NK-92 (cell line): ENCODE results near the gene MED23.

Experiments used
- DNase-seq: peaks from one replicate; lab custom pipeline; 2025; ENCODE audit not compliant: unreplicated experiment; lab: John Stamatoyannopoulos, UW

The MED23 gene

DNA sequence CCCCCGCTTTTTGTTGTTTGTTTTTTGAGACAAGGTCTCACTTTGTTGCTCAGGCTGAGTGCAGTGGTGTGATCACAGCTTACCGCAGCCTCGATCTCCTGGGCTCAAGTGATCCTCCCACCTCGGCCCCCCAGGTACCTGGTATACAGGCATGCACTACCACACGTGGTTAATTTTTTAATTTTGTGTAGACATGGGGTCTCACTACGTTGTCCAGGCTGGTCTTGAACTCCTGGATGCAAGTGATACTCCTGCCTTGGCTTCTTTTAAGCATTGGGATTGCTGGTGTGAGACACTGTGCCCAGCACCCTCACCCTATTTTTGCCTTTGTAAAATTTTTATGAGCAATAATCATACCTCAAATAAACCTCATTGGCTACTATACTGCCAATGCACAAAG lies 14.5 kb upstream of the MED23 start:
- DNase-seq, result no peak

DNA sequence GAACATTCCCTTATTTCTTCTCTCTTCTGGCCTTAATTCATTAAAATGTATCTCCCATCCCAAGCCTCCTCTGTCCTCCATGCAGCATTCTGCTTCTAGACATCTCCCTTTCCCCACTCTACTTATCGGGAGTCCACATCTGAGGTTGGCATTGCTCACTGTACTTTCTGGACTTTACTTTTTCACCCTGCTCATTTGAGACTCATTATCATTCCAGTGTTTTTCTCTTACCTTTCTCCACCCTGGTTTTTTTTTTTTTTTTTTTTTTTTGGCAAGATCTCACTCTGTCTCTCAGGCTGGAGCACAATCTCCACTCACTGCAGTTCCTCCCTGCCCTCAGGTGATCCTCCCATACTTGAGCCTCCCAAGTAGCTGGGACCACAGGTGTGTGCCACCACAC lies 13.5 kb upstream of the MED23 start:
- DNase-seq, result no peak

DNA sequence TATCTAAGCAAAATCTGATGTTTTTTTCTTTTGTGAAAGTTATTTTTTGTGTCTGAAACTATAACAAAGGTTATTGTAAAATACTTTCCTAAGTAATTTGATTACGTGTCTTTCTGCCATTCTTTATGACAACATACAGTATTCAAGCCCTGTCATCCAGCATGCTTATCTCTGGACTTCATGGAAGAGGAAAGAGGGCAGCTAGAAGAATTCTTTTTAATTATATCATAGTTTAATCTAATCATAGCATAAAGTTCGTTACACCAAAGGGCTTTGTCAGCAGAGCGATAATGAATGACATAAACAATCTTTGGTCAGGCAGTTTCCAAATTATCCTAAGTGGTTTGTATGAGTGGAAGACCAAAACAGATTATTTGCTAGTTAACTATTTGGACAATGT lies 12.5 kb upstream of the MED23 start:
- no peak for DNase-seq

DNA sequence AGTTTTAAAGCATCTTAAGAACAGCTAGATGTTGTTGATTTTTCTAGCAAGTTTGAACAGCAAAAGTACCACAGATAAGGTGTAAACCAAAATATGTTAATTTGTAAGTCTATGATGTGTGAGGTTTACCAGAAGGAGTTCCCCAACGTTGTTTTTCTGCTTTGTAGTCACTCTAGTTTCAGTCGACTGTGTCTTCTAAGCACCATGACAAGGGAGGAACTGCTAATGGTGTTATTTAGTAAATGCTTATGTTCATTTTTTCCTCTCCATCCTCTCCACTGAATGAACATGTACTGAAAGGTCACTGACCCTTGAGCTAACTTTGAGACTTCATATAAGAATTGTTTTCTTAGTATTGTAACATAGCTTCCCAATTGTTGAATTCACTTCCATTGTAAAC lies 12.1 kb upstream of the MED23 start:
- no peak for DNase-seq

DNA sequence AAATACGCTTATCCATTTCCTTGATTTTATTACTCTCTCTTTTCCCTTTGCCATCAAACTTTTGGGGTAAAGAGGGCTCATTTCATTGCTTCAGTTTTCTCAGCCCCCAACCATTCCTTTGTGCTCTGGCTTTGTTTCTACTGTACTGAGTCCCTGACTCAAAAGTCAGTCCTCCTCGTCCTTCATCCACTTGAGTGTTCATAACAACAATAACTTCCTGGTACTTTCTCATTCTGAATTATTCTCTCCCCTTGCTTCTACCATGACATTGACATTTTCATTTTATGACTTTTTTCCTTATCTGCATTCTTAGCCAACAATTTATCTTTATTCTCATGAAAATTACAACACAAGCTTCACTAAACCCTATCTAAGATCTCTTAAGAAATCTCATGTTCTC lies 10.0 kb upstream of the MED23 start:
- DNase-seq, result no peak

DNA sequence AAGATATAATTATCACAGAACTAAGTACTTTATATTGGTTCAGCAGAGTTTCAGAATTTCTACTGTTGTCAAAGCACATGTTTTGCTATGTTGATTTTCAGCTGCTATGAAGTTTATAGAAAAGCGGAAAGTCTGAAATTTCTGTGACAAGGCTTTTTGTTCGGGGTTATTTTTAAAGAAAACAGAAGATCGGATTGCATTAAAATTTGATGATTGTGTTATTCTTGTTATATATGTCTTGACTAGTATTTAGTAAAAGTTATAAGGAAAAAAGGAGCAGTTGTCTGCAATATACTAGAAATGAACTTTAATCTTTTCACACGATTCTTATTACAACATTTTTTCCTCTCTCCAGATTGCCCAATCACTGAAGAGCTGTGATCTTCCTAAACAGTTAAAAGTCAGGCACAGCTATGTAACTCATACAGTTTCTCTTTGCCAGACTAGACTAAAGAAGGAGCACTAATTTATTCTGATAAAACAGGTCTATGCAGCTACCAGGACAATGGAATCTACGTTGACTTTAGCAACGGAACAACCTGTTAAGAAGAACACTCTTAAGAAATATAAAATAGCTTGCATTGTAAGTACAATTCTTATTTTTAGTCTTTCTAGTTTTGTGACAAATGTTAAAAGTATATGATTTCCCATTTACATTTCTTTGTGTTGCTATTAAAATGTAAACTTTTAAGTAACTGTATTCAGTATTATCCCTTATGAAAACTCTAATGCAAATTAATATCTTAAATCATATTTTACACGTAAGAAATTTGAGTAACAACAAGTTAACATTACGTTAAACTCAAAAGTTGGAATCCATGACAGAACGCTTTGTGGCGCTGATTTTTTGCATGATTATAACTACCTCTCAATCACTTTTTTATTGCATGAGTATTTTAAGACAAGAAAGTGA lies 9.1 kb upstream of the MED23 start, which contains the start of gene ENPP3:
Gene ENPP3 (plus strand): TSS at position 423 of the 913 bp plus-strand sequence. CDS start 83 bp downstream, at position 506.
- no peak for DNase-seq

DNA sequence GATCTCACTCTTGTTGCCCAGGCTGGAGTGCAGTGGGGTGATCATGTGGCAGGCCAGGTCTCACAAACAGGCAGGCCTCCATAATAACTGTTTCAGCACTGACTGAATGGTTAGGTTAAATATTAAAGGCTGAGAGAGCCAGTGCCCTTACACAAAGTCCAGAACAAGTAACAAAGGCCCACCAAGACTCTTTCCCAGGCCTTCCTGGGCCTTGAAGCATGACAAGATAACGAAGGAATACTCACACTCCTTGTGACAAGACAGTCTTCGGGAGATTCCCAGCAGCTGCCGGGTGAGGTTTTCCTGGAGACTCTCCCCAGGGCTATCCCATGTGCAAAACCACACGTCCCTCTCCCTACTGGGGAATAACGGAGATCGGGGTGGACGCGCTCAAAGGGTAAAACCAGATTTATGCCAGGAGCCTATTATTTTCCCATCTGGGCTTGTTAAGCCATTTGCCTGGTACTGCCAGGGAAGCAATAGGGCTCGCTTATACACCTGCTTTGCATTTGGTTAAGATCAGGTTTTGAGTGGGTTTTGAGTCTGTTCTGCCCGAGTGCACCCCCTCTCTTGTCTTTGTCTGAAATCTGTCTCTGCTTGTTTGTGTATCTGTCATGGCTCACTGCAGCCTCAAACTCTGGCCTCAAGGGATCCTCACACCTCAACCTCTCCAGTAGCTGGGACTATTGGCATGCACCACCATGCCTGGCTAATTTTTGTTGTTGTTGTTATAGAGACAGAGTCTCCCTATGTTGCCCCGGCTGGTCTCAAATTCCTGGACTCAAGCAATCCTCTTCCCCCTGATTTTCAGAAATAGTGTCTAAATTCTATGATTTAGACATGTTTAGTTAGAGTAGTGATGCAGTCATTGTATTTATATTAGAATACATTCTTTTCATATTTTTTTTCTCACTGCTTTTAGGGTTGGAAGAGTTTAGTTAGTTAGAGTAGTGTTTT lies 7.6 kb upstream of the MED23 start:
- no peak for DNase-seq

DNA sequence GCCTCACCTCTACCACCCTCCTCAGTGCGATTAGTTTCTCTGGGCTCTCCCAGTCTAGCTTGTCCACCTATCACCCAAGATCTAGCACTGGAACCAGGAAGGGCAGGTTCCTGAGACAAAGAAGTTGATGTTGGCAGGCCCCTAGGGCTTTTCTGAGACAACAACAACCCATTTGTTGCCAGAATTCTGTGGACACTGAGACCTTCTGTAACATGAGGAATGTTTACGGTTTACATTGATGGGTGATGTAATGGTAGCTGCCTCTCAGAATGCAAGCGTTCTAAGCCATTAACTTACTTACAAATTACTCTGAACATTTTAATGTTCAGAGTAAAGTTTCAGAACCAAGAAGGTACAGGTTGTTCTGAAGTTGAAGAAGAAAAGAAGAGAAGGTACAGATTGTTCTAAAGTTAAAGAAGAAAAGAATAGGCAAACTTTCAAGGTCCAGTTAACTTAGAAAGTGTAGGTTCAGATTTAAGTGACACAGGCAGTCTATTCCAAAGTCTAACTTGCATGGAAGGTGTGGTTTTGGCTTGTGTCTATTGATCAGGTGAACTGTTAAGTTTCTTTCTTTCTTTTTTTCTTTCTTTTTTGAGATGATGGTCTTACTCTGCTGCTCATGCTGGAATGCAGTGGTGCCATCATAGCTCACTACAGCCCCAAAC lies 3.7 kb upstream of the MED23 start:
- no peak for DNase-seq

DNA sequence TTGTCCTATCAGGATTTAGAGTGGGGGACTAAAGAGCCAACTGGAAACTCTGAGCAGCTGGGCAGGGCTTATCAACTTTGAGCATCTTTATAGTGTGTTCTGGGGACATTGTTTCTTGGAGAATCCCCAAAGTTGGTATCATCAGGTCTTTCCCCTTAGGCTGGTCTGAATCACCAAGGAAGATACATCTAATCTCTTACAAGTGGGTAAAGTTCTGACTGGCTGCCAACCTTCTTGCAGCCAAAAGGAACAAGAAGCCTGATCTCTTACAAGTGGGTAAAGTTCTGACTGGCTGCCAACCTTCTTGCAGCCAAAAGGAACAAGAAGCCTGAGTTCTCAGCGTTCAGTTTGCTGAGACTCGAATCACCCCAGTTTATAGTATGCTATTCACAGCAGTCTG lies 1.6 kb upstream of the MED23 start:
- no peak for DNase-seq

DNA sequence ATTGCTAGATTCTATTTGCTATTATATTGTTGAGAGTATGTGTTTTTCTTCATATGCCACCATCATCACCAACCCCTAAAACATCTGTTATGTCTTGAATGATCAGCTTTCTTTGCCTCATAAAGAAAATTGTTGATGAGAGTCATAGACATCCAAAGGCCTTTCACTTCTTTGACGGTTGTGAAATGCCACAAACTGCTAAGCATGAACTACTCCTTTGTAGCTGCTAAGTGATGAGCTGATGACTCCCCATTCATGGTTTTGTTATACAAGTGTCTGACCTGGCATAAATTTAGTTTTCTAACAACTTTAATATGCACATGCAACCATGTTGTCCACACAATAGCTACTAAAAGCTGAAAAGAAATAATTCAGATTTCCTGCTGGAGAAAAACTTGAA lies 684 bp upstream of the MED23 start:
- DNase-seq, result no peak

DNA sequence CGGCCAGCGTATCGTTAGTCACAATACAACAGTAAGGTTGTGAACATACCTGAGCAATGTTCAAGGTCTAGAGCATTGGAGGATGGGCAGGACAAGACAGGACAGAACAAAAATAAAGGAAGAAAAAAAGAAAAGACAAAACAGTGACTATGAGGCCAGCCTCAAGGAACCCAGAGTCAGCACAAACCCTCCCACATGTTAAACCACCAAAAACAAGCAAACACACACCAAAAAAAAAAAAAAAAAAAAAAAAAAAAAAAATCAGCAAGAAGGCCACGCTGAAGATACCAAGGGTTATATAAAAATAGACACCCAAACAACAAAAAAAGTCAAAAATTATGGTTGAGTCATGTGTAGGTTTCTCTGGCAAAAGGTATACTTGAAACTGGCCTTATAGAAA lies 12.8 kb downstream of the MED23 start:
- no peak for DNase-seq

DNA sequence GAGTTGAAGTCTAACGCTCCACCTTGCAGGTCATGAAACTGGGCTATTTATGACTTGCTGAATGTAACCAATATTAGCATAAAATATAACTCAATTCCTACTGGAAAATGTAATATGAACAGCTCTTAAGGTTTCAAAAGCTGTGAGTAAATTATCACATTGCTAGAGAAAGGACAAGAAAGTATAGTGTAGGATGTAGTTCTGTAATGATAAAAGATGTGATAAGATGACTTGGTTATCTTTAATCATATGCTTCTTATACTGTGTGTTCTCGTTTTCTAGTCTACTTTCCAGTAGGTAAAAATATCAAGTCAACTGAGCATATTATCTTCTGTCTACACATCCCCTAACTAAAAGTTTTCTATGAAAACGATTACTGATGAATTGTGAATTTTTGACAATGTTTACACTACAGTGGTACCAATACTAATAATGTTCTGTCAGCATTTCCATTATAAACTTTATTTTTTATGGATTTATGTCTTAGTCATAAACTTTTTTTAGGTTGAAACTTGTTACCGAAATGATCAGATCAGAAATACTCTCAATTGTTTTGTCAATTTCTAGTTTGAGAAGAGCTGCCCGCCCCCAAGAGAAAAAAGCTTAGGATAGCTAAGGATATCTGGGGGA lies 14.6 kb downstream of the MED23 start:
- no peak for DNase-seq

DNA sequence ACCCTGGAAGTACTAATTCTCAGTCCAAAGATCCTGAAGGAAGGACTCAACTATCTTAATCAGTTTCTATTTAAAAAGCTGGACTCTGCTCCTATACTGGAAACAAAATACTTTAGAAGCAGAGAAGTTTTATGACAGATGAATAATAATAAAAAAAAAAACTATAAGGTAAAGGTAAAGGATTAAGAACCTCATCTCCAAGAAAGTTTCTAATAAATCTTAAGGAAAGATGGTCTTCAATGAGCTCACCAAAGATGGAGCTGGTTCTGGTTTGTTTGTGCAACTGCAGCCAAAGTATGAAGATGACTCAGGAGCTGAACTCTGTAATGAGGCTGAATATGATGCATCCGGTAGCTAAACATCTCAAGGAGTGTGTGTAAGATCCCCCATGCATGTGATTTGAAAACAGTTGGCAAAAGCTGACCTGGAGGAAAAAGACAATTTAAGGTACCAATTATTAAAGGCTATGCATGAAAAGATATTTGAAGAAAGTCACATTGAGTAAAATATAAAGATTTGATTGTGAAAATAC lies 25.2 kb downstream of the MED23 start:
- no peak for DNase-seq

DNA sequence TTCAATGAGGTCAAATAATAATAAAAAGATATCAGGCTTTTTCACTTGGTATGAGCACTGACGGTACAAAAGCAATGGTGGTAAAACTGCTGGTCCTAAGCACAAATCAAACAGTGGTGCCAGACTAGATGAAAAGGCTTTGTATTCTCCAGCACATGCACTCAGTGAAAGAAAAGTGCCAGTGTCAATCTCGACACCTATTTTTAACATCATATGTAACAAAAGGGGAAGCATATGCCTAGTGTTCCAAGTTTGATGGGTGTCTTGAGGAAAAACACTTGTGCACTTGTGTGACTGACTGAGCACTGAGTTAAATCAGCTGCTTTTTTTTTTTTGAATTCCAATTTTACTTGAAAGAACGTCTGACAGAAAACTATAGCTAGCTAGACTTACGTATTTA lies 27.3 kb downstream of the MED23 start:
- DNase-seq, result no peak

DNA sequence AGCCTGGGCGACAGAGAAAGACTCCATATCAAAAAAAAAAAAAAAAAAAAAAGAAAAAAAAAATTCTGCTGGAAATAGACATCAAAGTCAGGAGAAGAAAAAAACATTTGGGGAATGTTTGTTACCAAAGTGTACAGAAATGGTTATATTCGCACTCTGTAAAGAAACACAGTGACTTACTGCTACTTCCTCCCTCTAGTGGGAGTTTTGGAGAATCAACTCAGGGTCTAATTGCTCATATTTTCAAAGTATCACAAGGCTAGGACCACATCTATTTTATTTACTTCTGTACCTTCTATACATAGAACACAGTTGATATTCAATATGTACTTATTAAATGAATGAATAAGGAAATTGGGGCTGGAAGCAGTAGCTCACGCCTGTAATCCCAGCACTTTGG lies 30.6 kb downstream of the MED23 start:
- no peak for DNase-seq

DNA sequence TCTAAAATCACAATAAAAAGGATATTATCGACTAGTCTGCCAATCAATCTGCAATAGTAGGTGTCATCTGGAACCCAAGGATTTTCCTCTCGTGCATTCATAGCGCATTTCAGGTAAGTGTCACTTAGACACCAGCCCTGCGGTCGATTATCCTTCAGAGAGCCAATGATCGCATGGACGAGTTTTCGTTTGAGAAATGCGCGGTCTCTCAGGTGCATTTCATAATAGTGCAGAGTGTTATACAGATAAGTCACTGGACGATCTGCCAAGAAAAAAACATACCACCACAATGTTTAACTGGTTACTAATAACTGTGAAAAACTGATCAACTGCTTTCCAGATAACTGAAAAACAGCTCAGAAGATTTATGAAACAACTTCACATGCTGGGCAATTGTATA lies 34.0 kb downstream of the MED23 start:
- DNase-seq, result no peak

DNA sequence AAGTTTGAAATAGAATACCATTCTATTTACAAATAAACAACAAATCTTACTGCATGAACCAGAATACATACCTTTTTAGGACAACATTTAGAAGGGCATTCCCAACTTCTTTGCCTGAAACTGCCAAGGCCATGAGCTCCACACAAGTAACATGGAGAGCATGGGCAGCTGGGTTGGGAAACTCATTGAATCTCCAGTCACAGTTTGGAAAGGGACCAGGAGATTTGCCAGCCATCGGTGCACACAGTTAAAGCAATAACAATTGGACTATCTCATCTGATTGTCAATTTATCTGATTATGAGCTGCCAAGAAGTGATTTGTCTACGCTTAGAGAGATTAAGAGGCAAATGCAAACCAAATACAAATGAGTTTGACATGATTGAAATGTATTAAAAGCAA lies 35.1 kb downstream of the MED23 start:
- no peak for DNase-seq

DNA sequence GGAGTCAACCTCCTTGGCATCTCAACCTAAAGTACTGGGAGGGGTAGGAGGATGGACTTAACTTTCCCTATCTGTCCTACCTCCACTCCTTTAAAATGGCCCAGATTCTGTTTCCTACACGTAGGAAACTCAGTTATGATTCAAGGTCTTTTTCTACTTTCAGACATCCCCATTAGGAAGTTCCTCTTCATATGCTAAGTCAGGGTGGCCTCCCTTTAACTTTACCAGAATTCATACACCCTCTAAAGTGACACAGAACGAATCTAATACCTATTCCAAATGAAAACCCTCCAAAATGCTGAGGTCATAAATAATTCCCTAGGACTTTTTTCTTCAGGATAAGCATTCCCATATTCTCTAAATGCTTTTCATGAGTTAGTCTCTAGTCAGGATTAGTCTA lies 39.4 kb downstream of the MED23 start:
- no peak for DNase-seq

DNA sequence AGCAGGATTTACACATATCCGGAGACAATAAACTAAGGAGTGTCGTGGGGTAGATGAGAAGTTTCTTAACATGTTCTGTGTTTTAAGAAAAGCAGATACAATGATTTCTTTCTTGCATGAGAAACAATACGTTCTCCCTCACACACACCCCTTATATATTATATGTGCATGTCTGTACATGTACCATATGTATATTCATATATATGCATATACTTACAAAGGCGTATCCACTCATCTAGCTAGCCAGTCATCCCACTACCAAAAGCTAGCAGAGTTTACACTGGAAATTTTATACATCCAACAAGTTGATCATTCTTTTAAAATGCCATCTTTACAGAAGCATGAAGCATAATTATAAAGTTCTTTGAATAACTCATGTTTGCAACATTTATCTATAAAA lies 40.1 kb downstream of the MED23 start:
- DNase-seq, result no peak

DNA sequence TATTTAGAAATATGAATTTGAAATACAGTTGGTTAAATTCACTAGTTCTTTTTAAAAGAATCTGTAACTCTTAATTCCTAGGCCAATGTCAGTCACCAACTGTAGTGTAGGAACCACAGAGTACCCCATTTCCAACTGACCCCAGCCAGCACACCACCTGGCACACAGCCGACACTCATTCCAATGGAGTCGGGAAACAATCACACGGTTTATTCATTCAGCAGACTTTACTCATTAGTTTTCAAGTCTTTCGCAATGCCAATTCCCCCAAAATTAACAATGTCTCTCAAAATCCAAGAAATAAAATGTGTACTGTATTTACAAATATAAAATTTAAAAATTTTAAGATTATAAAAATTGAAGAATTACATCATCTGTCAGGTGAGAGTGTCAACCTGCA lies 41.5 kb downstream of the MED23 start:
- DNase-seq, result no peak

DNA sequence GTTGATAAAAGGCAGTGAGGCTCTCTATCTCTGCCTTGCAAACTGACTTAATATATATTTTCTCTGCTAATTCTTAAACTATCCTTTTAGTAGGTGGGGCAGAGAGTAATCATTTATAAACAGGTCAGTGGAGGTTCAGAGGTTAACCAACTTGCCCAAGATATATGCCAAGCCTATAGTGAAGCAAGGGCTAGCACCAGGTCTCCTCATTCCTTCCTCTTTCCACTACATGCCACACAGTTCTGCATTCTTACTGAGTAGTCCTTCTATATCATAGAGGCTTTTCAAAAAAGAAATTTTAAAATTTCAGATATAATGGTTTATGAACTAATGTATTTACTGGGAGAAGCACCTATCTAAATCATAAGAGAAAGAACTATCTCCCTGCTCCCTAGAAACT lies 46.5 kb downstream of the MED23 start:
- no peak for DNase-seq
